MCF 10A (cell line): Measurements from ENCODE around the gene KEL. TPM values are rescaled to one million over a fixed set of nuclear protein-coding genes. Genes with fewer than 3 reads are reported as not detected.

Source experiments
- BruUV-seq: library from RNA; stranded (reverse); fragments of 400-500 nt; replicated peaks from 2 replicates; lab custom pipeline; 2021; lab: Mats Ljungman, UMichigan
- CTCF ChIA-PET: fragments of 300-600 bp; sonication (Branson Sonifier 250); formaldehyde crosslinking; extraction: SDS; loops from one replicate; lab custom pipeline; 2021; ENCODE audit warnings: antibody characterized with exemption, inconsistent platforms; lab: Yijun Ruan, JAX
- POLR2A ChIA-PET: fragments of 300-600, 350-650 bp; sonication (Branson Sonifier 250); formaldehyde crosslinking; extraction: SDS; loops from one replicate; lab custom pipeline; 2020; ENCODE audit warnings: antibody characterized with exemption, inconsistent platforms; lab: Yijun Ruan, JAX
- DNase-seq: peaks from one replicate; pipeline ENCODE4 v3.0.0-alpha.2; 2018; ENCODE audit not compliant: unreplicated experiment
- H3K27ac Mint-ChIP-seq: one replicate; pipeline ENCODE4 v1.8.0; 2022; ENCODE audit warnings: mild to moderate bottlenecking, low read depth, mixed read lengths; ENCODE audit not compliant: unreplicated experiment
- H3K27me3 Mint-ChIP-seq: one replicate; pipeline ENCODE4 v1.8.0; 2022; ENCODE audit warnings: mixed read lengths; ENCODE audit not compliant: insufficient read depth, unreplicated experiment
- H3K36me3 Mint-ChIP-seq: one replicate; pipeline ENCODE4 v1.8.0; 2022; ENCODE audit warnings: mild to moderate bottlenecking, moderate library complexity, mixed read lengths; ENCODE audit not compliant: insufficient read depth, unreplicated experiment
- H3K4me1 Mint-ChIP-seq: one replicate; pipeline ENCODE4 v1.8.0; 2022; ENCODE audit warnings: mixed read lengths; ENCODE audit not compliant: insufficient read depth, unreplicated experiment
- H3K4me3 Mint-ChIP-seq: one replicate; pipeline ENCODE4 v1.8.0; 2022; ENCODE audit warnings: mild to moderate bottlenecking, moderate library complexity, mixed read lengths; ENCODE audit not compliant: unreplicated experiment
- H3K9me3 Mint-ChIP-seq: one replicate; pipeline ENCODE4 v1.8.0; 2022; ENCODE audit warnings: mixed read lengths; ENCODE audit not compliant: unreplicated experiment
- intact Hi-C: fragments of 100-400 bp; cut with micrococcal nuclease; formaldehyde crosslinking; loops from 2 replicates; pipeline ENCODE4 v1.14.1; 2022
- total RNA-seq: library from RNA; stranded (reverse); gene quantifications from 2 replicates; pipeline ENCODE4 v1.2.3, GENCODE V29; 2022
- TF ChIP-seq, protein P1 (sequence below): fragments of 200-600 bp; IDR thresholded peaks from one replicate; pipeline ENCODE4 v1.8.0; 2022; ENCODE audit warnings: antibody characterized with exemption, mild to moderate bottlenecking; ENCODE audit not compliant: unreplicated experiment

The KEL gene
- total RNA-seq, 1 experiment from 2014 or later = not detected

DNA sequence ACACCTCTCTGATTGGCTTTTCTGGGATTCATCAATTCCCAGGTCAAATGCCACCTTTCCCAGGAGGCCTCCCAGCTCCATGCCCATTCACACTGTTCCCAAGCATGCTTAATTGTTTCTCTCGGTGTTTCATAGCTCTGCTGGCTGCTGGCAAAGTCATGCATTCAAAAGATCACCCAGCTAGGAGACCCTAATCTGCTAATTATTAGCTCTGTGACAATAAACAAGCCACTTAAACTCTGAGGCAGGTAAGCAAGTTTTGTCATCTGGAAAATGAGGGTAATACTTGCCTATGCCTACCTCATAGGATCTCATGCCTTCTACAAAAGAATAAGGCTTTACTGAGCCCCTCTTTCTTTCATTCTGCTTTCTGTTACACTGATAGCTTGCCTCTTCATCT lies 828 bp upstream of the KEL start:
- POLR2A ChIA-PET = interaction anchor here (0.6 kb wide), 1 partner anchor 1602 kb away, joined by 3 read pairs; no protein-coding TSS in a partner anchor

DNA sequence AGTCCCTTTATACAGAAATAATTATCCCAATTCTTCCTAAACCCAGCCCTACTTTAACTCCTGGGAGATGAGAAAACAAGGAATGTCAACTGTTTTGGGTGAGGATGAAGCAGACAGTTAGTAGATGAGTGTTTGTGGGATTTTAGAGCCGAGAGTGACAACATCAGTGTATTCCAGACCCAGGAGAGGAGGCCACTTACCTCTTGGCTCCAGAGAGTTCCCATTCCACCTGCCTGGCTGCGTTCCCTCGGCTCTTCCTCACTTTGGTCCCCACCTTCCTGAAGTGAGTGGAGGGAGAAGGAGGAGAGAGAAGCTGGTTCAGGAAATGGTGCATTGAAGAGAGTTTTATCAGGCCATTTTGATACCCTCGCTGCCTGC lies 579 bp downstream of the KEL start:
- H3K4me1 Mint-ChIP-seq = no peaks in the 10 kb centered on the region
- POLR2A ChIA-PET = interaction anchor here (0.6 kb wide), 1 partner anchor 329 kb away, joined by 3 read pairs; no protein-coding TSS in a partner anchor
- intact Hi-C loops = no loop called here
- peaks cover 55% of the 10 kb centered on the region for H3K27me3 Mint-ChIP-seq
- no TSS peak for BruUV-seq
- TF ChIP-seq, protein P1, sequence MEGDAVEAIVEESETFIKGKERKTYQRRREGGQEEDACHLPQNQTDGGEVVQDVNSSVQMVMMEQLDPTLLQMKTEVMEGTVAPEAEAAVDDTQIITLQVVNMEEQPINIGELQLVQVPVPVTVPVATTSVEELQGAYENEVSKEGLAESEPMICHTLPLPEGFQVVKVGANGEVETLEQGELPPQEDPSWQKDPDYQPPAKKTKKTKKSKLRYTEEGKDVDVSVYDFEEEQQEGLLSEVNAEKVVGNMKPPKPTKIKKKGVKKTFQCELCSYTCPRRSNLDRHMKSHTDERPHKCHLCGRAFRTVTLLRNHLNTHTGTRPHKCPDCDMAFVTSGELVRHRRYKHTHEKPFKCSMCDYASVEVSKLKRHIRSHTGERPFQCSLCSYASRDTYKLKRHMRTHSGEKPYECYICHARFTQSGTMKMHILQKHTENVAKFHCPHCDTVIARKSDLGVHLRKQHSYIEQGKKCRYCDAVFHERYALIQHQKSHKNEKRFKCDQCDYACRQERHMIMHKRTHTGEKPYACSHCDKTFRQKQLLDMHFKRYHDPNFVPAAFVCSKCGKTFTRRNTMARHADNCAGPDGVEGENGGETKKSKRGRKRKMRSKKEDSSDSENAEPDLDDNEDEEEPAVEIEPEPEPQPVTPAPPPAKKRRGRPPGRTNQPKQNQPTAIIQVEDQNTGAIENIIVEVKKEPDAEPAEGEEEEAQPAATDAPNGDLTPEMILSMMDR = no peak
- no peaks in the 10 kb centered on the region for H3K36me3 Mint-ChIP-seq
- no peak for DNase-seq
- no peak overlapping the region for H3K4me3 Mint-ChIP-seq
- no peaks in the 10 kb centered on the region for H3K9me3 Mint-ChIP-seq
- no peak overlapping the region for H3K27ac Mint-ChIP-seq
- CTCF ChIA-PET = interaction anchor here (0.6 to 2.0 kb wide), 5 partner anchors 15 to 81 kb away, joined by 3 to 10 read pairs (median 4); no protein-coding TSS in a partner anchor

More for the DNA sequence above, 828 bp upstream of the KEL start:
- TF ChIP-seq, protein P1 = no peak
- H3K27ac Mint-ChIP-seq = no peak overlapping the region
- peaks cover 55% of the 10 kb centered on the region for H3K27me3 Mint-ChIP-seq
- intact Hi-C loops = no loop called here
- no peak for DNase-seq
- CTCF ChIA-PET = interaction anchor here (0.8 to 1.1 kb wide), 2 partner anchors 40 to 253 kb away, joined by 3 read pairs; no protein-coding TSS in a partner anchor
- H3K9me3 Mint-ChIP-seq = no peaks in the 10 kb centered on the region
- no TSS peak for BruUV-seq
- no peaks in the 10 kb centered on the region for H3K36me3 Mint-ChIP-seq
- no peaks in the 10 kb centered on the region for H3K4me1 Mint-ChIP-seq
- H3K4me3 Mint-ChIP-seq = no peak overlapping the region

DNA sequence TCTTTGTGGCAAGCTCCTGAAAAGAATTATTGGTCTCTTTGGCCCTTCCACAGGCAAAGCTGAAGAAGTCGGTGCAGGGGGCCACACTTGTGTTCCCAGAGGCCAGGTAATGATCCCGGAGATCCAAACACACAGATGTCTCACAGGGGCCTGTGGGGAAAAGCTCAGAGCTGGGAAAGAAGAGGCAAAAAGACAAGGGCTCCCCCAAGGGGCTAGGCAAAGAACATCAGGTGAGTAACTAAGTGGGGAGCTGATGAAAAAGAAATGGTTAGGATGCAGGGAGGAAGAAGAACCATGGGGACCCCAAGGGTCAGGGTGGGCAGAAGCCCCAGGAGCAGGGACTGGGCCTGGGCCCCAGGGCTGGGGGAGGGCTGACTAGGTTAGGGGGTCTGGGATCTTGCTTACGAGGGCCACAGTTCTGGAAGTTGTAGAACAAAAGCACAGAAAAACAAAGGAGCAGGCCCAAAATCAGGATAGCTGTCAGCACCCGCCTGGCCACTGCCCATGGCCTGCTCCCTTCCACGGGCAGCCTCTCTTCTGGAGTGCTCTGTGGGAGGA lies 1.1 kb downstream of the KEL start:
- peaks cover 4% of the 10 kb centered on the region for H3K9me3 Mint-ChIP-seq
- peak; percentile 37 for DNase-seq
- H3K4me1 Mint-ChIP-seq = no peaks in the 10 kb centered on the region
- H3K27me3 Mint-ChIP-seq = peaks cover 55% of the 10 kb centered on the region
- H3K36me3 Mint-ChIP-seq = no peaks in the 10 kb centered on the region
- H3K27ac Mint-ChIP-seq = no peak overlapping the region
- intact Hi-C loops = no loop called here
- ChIA-PET POLR2A (interaction anchor here (0.6 kb wide), 1 partner anchor 328 kb away, joined by 3 read pairs; no protein-coding TSS in a partner anchor), CTCF (interaction anchor here (0.6 to 2.0 kb wide), 10 partner anchors 10 to 93 kb away, joined by 3 to 10 read pairs (median 4); no protein-coding TSS in a partner anchor)
- TF ChIP-seq, protein P1 = no peak
- H3K4me3 Mint-ChIP-seq = no peak overlapping the region
- BruUV-seq = no TSS peak

DNA sequence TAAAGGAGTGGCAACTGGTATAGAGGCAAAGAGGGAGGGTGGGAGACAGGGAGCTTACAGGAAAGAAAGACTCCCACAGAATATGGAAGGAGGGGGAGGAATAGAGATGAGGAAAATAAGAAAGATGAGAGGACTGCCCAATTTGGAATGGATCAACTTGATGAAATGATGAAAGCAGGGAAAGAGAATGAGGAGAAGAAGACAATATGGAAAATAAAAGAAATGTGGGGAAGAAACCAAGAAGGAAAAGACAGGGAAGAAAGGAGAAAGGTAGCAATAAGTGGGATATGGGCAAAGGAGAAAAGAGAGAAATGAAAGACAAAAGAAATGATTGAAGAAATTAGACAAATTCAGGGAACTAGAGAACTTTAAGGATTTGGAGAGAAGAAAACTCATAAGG lies 3.0 kb downstream of the KEL start:
- Mint-ChIP-seq H3K4me3 (no peak overlapping the region), H3K36me3 (no peaks in the 10 kb centered on the region), H3K27ac (no peak overlapping the region), H3K9me3 (peaks cover 16% of the 10 kb centered on the region), H3K4me1 (no peaks in the 10 kb centered on the region), H3K27me3 (peaks cover 42% of the 10 kb centered on the region)
- intact Hi-C loops = no loop called here
- POLR2A ChIA-PET = no interaction called here
- no TSS peak for BruUV-seq
- TF ChIP-seq, protein P1 = no peak
- no peak for DNase-seq
- CTCF ChIA-PET = interaction anchor here (1.2 kb wide), 1 partner anchor 78 kb away, joined by 5 read pairs; no protein-coding TSS in a partner anchor
